HG03571 (cell line): ENCODE results near the gene CTNNBL1.
"Not testable (repeated sequence)": the region's sequence is repeated elsewhere in the genome, so short reads cannot be mapped to it uniquely, and the experiment has no call there.

Experiments
- ATAC-seq: cut with Tn5 transposase; IDR thresholded peaks from one replicate; pipeline ENCODE4 v1.9.1; 2021; ENCODE audit not compliant: unreplicated experiment

Gene CTNNBL1

GRCh38 chr20:37677969-37678861, 15.6 kb upstream of the CTNNBL1 start:
- ATAC-seq = no peak

GRCh38 chr20:37679751-37680150, 14.1 kb upstream of the CTNNBL1 start:
- ATAC-seq = not testable (repeated sequence)

GRCh38 chr20:37680420-37680819, 13.4 kb upstream of the CTNNBL1 start:
- ATAC-seq = no peak

- ATAC-seq = no peak
These were observed 12.3 kb upstream of the CTNNBL1 start for GRCh38 chr20:37681384-37682112.

- not testable (repeated sequence) for ATAC-seq
These were observed 10.7 kb upstream of the CTNNBL1 start for GRCh38 chr20:37683146-37683545.

GRCh38 chr20:37686762-37687477, 6.9 kb upstream of the CTNNBL1 start:
- ATAC-seq = no peak

- ATAC-seq = no peak
These were observed 6.4 kb upstream of the CTNNBL1 start for GRCh38 chr20:37687478-37687805.

- no peak for ATAC-seq
These were observed 5.7 kb upstream of the CTNNBL1 start for GRCh38 chr20:37688093-37688492.

GRCh38 chr20:37690626-37691369, 3.0 kb upstream of the CTNNBL1 start:
- no peak for ATAC-seq

- ATAC-seq = no peak
These were observed 1.2 kb upstream of the CTNNBL1 start for GRCh38 chr20:37692459-37693166.

GRCh38 chr20:37693242-37693634, 592 bp upstream of the CTNNBL1 start:
- ATAC-seq = no peak

- no peak for ATAC-seq
These were observed 2.0 kb downstream of the CTNNBL1 start for GRCh38 chr20:37695684-37696342.

GRCh38 chr20:37697314-37697713, 3.5 kb downstream of the CTNNBL1 start:
- no peak for ATAC-seq

- no peak for ATAC-seq
These were observed 5.4 kb downstream of the CTNNBL1 start for GRCh38 chr20:37699202-37699601.

GRCh38 chr20:37700301-37700700, 6.5 kb downstream of the CTNNBL1 start:
- ATAC-seq = no peak

GRCh38 chr20:37701676-37702075, 7.8 kb downstream of the CTNNBL1 start:
- ATAC-seq = not testable (repeated sequence)

GRCh38 chr20:37702403-37703034, 8.7 kb downstream of the CTNNBL1 start:
- no peak for ATAC-seq

GRCh38 chr20:37703035-37703845, 9.4 kb downstream of the CTNNBL1 start:
- no peak for ATAC-seq
